ENCODE measurements around the gene PI4KA.

The PI4KA gene

DNA sequence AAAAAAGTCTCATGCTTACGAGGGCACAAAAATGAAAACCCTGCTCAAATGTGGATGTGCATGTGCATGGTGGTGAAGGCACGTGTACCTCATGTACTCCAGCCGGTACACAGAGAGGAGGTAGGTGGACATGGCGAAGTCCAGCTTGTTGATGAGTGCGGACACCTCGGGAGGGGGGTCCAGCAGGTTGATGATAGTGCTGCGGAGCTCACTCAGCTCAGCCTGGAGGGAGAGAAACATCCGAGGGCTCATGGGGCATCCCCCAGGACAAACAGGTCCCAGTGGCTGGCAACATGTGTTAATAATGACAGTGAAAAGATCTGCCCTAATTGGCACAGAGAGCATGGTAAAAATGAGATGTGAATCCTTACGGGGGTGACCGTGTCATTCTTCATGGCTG, 93.9 kb downstream of the PI4KA start:
- DNase-seq (ENCODE audit: low read depth, low spot score), result no peak
- no peak overlapping the region for H3K4me3 ChIP-seq (ENCODE audit: low read length)

DNA sequence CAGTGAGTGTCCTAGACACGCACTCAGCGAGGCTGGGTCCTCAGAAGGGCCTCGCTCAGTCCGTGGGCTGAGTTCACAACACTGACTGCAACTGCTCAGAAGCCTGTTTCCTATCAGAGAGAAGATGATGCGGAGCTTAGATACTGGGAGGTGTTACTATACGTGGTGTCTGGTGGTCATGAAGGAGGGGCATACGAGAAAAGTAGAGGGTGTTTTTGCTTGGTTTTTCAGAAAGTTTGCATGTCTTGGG, 94.2 kb downstream of the PI4KA start:
- no peak overlapping the region for H3K4me3 ChIP-seq (ENCODE audit: low read length)
- DNase-seq (ENCODE audit: low read depth, low spot score), result no peak

GRCh38 chr22:20763630-20764470, 94.8 kb downstream of the PI4KA start:
- DNase-seq (ENCODE audit: low read depth, low spot score), result no peak
- no peak overlapping the region for H3K4me3 ChIP-seq (ENCODE audit: low read length)

GRCh38 chr22:20762233-20762796, 96.3 kb downstream of the PI4KA start:
- H3K4me3 ChIP-seq (ENCODE audit: low read length), result no peak overlapping the region
- no peak for DNase-seq (ENCODE audit: low read depth, low spot score)

- no peak for DNase-seq (ENCODE audit: low read depth, low spot score)
- no peak overlapping the region for H3K4me3 ChIP-seq (ENCODE audit: low read length)
Measured at GRCh38 chr22:20761536-20761935, 97.1 kb downstream of the PI4KA start.

- no peak overlapping the region for H3K4me3 ChIP-seq (ENCODE audit: low read length)
- no peak for DNase-seq (ENCODE audit: low read depth, low spot score)
Measured at GRCh38 chr22:20760084-20760483, 98.5 kb downstream of the PI4KA start.

- no peak overlapping the region for H3K4me3 ChIP-seq (ENCODE audit: low read length)
- peak; percentile 10 for DNase-seq (ENCODE audit: low read depth, low spot score)
Measured at GRCh38 chr22:20758688-20759087, 99.9 kb downstream of the PI4KA start.

GRCh38 chr22:20756846-20757245, 101.8 kb downstream of the PI4KA start:
- H3K4me3 ChIP-seq (ENCODE audit: low read length), result no peak overlapping the region
- DNase-seq (ENCODE audit: low read depth, low spot score), result no peak

DNA sequence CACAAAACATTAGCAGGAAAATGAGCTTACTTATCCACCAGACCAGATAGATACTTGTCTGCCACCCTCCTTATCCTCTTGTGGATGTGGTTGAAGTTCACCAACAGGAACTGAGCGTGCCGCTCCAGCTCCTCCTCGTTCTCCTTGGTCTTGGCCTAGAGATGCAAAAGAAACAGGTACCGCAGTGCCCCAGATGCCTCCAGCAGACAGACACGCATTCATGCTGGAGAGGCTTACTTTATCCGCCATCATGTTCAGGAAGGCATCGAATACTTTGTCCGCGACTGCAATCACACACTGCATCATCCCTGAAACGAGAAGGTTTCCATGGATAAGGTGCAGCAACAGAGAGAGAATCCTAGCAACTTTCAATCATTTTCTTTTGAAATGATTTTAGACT, 105.7 kb downstream of the PI4KA start:
- H3K4me3 ChIP-seq (ENCODE audit: low read length), result no peak overlapping the region
- no peak for DNase-seq (ENCODE audit: low read depth, low spot score)

- no peak overlapping the region for H3K4me3 ChIP-seq (ENCODE audit: low read length)
- DNase-seq (ENCODE audit: low read depth, low spot score), result no peak
Measured at GRCh38 chr22:20752104-20752741, 106.4 kb downstream of the PI4KA start.

DNA sequence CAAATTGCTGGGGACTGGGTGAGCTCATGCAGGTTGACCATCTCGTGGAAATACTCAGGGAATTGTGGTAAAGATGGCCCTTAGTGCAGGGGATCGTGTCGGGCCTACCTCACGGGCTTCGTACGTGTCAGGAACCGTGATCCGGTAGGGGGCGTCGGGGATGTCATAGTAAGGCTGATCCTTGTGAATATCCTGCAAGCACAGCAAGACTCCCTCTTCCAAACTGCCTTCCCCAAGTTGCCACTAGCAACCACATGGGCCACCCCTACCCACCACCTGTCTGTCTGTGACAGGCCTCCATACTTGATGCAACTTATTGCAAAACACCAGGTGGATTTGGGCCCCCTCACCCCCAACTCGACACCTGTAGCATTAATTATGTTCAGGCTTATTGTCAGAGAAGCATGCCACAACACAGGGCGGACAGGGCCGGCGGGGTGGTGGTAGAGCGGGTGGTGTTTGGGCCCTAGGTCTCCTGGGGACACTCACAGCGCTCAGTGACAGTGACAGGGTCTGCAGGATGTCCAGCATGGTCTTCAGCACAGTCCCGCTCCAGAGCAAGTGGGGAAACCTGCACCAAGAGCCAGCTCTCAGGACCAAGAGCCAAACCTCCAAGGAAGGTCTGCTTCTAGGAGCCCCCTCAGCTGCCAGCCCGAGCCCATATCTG, 107.3 kb downstream of the PI4KA start:
- H3K4me3 ChIP-seq (ENCODE audit: low read length), result no peak overlapping the region
- no peak for DNase-seq (ENCODE audit: low read depth, low spot score)

DNA sequence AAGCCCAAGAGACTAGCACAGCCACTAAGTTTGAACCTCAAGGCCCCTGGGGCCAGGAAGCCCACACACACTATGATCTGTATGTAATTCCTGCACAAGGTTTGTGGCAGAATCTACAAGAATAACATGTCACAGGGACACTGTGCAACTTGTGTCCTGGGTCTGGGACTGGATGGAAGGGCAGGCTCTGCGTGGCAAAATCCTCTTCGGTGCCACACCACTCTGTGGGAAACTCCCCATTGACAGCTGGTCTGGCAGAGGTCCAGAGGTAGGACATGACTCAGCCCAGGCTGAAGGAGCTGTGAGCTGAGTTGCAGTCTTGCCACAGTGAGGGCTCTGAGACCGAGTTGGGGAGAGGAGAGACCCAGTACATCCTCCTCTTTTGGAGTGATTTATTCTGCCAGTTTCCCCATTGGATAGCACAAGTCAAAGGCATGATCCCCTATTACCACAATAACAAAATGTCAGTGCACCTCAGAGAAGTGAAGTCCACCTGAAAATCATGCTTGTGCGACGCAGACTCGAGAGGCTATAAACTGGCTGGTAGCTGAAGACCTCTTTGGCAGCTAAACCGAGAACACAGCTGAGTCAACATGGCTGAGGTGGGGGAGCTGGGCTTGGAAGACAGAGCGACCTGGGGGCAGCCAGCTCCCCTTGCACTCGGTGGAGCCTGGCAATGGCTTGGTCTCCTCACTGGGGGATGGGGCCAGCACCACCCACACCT, 108.0 kb downstream of the PI4KA start:
- no peak for DNase-seq (ENCODE audit: low read depth, low spot score)
- no peak overlapping the region for H3K4me3 ChIP-seq (ENCODE audit: low read length)

GRCh38 chr22:20749453-20749852, 109.2 kb downstream of the PI4KA start:
- DNase-seq (ENCODE audit: low read depth, low spot score), result no peak
- H3K4me3 ChIP-seq (ENCODE audit: low read length), result no peak overlapping the region

DNA sequence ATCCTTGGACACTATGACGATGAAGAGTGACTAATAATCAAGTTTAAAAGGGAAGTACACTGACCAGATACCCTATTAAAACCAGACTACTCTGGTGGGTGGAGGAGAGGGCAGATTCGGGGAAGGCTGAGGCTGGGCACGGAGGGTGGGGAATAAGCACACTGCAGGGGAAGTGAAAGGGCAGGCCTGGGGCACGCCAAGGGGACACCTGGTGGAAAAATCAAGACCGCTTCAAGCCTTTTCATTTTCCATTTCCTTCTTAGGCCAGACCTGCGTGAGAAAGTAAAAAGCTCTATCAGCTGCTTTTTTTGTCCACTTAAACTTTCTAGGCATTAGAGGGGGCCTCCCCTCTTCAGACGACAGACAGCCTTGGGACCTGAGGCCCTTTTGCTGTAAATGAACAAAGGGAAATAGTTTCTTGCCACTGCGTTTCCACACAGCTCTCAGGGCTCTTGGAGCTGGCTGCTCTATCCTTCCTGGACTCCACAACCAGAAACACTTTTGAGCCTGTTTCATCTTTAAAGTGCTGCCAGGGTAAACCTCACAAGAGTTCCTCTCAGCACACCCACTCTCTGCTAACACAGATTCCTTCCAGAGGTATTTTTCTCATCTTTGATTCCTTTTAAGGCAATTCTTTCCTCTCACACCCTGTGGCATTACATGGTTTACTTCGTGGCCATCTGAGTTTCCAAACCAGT, 109.7 kb downstream of the PI4KA start:
- no peak for DNase-seq (ENCODE audit: low read depth, low spot score)
- no peak overlapping the region for H3K4me3 ChIP-seq (ENCODE audit: low read length)

DNA sequence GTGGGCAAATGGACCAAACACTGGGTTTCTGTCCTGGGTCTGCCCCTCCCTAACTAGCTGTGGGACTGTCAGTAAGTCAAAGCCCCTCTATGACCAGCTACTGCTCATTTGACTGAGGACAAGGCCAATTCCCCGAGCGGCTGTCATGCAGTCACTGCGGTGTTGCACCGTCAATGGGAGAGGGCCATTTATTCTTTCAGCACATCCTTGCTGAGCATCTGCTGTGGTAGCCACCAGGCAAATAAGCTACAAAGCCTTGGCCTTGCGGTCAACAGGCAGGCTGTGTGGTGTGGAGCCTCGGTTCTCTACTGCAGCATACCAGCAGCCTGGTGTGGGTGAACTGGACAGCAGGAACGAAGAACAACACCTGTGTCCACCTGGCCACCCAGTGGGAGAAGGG, 110.5 kb downstream of the PI4KA start:
- DNase-seq (ENCODE audit: low read depth, low spot score), result no peak
- H3K4me3 ChIP-seq (ENCODE audit: low read length), result no peak overlapping the region

GRCh38 chr22:20747223-20747622, 111.4 kb downstream of the PI4KA start:
- no peak overlapping the region for H3K4me3 ChIP-seq (ENCODE audit: low read length)
- DNase-seq (ENCODE audit: low read depth, low spot score), result no peak

DNA sequence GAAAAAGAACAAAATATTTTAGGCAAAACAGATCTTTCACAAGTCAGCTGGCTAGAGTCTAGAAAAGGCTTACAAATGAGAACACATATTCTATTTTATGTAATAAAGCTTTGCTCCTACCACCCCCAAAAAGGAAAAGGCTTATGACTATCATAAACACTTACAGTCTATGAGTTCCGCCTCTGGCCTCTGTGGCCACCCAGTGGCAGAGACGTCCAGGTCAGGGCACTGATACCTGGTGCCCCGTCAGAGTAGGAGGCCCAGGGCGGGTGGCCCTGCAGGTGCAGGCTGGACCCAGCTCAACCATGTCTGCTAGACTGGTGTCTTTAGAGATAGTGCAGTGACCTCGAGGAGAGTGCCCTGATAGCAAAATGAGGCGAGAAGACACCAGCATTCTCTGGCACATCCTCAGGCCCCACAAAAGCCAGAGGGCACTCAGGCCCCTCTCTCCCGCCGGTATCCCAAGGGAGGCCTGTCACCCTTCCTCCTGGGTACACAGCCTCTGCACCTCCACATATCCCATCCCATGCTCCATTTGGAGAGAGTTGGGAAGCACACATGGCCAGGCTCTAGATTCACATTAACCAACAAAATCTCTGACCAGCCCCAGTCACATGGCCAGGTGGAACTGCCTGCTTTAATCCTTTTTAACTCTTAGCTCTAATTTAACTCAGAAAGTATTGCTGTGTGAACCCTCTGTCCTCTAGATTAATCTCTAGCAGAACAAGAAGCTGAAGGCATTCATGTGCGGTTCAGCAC, 112.0 kb downstream of the PI4KA start:
- no peak overlapping the region for H3K4me3 ChIP-seq (ENCODE audit: low read length)
- no peak for DNase-seq (ENCODE audit: low read depth, low spot score)

DNA sequence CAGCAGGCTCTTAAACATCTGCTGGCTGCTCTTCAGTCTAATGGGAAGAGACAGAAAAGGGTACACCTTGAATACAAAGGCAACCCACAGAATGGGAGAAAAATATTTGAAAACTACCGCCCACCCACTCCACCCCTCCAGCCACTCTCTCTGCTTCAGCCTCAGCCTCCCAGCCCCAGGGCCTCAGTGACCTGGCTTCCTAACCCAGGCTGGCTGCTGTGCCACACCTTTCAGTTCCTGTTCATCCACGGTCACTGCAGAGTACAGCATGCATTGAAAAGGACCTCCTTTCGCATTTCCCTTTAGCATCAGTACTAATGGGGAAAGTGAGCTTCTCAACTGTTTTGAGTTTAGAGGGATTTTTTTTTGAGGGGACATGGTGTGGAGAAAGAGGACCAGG, 113.5 kb downstream of the PI4KA start:
- DNase-seq (ENCODE audit: low read depth, low spot score), result no peak
- H3K4me3 ChIP-seq (ENCODE audit: low read length), result no peak overlapping the region

Measured in Jurkat, Clone E6-1 (cell line).